ENCODE results near the gene CNTN2.

GRCh38 chr1:205084360-205084759 lies 41.3 kb downstream of the CNTN2 start, which contains the start of gene TMEM81:
- no peak for TF ChIP-seq POLR2A (IDR thresholded peaks at IDR 0.05; ENCODE audit: low read length)
- no peak for TF ChIP-seq GATA1 (IDR thresholded peaks at IDR 0.05; ENCODE audit: low read depth, low read length)

Measured in erythroblast (primary cell).